Fibroblast of skin of left quadriceps (primary cell): ENCODE results near the gene LPO.

ENCODE experiments used
- DNase-seq, 2 experiments: peaks; one replicate each; pipeline ENCODE4 v3.0.0-alpha.2; 2013; ENCODE audit warnings: low read depth in 2 of 2

The LPO gene

DNA sequence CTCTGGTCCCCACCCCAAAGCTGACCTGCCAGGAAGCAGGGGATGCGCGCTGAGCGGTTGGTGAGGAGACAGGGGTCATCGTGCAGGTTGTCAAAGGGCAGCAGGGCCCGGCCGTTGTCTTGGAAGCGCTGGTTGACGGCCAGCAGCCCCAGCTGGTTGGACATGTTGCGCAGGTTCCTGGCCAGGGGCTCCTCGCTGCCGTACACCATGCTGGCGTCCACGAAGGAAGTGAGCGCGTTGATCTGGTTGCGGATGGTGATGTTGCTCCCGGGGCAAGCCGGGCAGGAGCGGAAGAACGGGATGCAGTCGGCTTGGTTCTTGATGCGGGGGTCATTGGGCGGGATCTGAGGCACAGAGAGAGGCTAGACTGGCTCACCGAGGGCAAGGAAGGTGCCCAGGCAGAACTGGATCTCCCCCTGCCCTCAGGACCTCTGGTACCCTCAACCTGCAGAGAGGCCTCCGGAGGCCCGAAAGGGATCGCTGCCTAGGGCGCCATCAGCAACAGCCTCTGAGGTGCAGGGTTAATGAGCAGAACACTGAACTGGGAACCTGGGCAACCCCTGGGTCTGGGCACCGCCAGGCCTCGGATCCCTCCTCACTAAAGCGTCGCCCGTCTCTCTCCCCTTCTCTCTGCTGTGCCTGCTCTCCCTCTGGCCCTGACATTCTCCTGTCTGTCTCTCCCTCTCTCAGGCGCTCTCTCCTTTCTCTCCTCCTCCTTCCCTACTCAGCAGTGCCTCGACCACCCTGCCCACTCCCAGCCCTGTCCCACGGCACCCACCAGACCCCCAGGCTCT, 39.6 kb downstream of the LPO start:
- DNase-seq = no peak

DNA sequence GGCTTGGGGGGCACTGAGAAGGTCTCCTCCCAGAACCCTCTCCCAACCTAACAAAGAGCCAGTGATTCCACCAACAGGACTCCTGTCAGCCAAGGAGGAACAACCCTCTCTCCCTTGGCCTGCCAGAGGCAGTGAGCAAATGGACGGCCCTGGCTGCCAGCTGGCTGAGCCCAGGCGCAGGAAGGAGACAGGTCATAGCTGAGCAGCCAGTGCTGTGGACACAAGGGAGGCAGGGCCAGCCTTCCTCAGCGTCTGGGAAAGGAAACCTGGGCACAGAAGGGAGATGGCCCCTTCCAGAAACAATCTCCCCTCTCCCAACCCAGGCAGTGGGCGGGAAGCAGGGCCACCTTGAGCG, 40.3 kb downstream of the LPO start:
- DNase-seq = no peak

DNA sequence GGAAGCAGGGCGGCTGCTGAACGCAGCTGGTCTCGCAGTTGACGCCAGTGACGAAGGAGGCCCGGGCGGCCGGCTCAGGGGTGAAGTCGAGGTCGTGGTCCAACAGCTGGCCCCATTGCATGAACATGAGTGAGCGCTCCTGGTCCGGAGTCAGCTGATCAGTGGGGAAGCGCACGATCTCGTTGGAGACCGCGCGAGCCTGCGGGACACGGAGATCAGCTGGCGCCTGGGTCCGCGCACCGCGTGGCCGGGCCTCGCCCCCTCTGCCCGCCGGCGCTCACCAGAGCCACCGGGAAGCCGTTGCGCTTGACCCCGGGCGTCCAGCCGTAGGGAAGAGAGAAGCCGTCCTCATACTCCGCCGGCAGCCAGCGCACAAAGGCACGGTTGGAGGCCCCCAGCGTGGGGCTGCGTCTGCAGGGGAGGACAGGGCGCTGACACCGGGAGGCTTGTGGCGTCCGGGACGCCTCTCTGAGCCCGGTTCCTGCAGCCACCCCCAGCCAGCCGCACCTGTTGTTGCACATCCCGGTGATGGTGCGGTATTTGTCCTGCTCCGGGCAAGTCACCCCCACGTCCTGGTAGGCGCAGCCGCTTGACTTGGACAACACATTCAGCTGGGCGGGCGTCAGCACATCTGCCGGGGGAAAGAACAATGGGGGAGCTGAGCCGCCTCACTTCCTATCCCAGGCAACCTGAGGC, 40.8 kb downstream of the LPO start:
- DNase-seq = no peak

DNA sequence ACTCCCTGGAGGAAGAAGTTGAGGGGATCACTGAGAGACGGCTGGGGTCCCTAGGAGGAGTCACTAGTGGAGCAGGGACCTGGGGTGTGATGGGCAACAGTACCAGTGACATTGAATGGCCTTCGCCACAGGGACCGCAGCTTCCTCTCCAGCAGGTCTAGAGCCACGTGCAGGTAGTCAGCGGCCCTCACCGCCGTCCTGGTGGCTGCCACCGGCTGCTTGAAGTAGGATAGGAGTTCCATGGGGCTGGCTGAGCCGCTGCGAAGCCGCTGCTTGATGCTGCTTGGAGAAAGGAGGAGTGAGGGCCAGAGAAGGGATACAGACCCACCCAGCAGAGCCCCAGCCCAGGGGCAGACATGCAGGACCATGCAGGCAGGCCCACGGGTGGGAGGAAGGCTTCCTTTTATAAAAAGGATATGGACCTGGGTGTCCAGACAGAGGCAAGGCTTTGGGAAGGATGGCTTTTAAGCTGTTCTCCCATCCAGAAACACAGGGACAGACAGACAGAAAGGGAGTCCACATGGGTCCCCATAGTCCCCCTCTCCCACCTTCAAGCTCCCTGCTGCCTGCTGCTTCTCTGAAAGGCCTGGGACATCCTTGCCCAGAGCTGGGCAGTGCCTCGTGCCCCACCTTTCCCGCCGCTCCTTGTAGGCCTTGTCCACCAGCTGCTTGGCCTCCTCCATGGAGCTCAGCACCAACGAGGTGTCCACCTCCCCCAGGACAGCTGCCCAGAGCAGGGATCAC, 41.5 kb downstream of the LPO start:
- DNase-seq = no peak

DNA sequence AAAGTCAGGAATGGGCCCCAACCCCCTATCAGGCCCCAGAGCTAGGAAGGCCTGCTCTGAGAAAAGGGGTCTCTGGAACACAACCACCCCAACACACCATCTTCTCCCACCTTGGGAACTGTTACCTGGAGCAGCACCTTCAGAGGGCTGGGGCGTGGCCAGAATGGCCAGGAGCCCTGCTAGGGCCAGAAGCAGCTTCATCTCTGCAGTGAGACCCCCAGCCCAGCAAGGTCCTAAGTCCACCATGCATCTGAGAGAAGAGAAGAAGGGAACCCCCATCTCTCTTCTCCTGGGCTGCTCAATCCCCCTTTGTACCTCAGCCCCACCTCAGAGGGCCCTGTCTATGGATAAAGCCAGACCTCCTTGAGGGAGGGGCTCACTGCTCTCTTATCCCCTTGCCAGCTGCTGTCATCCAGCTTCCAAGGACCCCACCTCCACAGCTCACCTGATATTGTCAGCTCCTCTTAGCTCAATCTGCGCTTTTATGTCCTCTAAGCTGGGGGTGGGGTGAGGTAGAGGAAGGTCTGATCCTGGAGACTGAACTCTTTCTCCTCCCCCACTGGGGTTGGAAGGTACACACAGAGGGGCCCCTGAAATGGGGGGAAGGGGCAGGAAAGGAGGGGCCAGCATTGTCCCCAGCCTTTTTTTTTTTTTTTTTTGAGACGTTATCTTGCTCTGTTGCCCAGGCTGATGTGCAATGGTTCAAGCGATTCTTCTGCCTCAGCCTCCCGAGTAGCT, 42.3 kb downstream of the LPO start, which contains the start of gene MPO:
Gene MPO, minus strand, starts transcription at position 456 of the 738 bp plus-strand sequence. Its CDS starts 177 bp downstream, at position 279.
- no peak for DNase-seq

DNA sequence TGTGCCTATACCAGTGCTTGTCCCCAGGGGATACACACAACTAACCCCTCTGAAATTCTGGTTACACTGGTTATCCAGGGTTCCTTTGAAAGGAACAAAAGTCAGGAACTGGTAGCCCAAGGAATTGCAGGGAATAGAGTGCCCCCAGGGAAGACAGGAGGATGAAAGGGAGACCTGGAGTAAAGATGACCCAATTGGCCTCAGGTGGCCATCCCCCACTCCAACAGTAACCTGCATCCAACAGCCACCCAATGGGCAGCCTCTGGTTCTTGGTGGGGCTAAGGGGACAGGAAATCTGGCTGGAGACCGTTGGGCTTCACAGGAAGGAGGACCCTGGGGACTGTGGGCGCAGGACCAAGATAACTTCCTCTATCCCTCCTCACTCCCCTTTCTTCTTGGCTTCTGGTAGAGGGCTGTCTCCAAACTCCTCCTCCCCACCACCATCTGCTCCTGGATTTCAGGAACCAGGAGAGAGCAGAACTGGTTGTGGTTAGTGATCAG, 43.2 kb downstream of the LPO start:
- no peak for DNase-seq

DNA sequence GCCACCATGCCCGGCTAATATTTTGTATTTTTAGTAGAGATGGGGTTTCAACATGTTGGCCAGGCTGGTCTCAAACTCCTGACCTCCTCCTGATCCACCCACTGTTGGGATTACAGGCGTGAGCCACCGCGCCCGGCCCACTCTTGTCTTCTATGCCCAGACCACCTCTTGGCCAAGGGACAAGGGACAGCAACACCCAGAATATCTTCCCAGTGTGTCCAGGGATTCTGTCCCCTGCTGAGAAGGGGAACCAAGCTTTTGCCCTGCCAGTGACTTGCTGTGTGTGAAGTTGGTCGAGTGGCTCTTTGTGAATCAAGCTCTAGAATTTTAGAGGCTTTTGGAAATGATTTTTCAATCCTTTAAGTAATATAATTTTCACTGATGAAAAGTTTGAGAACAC, 44.1 kb downstream of the LPO start:
- no peak for DNase-seq

DNA sequence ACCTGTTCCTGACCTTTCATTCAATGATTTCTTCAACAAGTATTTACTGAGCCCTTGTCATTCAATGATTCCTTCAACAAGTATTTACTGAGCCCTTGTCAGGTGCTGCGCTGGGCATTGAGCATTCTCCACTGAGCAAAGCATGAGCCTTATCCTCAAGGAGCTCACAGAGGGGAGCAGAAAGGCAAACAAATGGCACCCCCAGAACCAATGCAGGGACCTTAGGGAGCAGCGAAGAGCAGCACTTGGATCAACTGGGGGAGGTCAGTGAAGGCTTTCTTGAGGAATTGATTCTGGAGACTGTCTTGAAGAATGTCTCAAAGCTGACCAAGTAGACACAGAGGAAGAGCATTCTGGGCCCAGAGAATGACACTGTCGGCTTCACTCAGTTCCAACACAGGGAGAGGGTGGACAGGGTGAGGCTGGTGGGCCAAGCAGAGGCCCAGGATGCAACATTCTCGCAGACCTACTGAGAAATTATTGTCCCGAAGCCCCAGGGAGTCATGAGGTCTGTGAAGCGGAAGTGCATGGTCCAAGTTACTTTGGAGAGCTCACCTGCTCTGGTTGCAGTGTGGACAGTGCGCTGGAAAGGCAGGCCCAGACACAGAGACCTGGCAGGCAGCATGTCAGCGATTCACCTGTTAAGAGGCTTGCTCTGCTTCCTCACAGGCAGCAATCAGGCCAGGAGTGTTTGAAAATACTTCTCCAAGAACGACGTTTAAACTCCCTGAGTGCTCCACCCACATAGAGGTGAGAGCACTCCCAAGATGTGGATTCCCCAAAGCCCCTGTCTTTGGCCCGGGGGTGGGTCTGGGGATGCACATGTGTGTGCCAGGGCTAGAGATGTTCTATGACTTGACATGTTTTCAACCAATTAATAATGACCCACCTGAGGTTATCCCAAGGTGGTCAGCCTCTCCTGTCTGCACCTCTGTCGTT, 45.6 kb downstream of the LPO start:
- no peak for DNase-seq

DNA sequence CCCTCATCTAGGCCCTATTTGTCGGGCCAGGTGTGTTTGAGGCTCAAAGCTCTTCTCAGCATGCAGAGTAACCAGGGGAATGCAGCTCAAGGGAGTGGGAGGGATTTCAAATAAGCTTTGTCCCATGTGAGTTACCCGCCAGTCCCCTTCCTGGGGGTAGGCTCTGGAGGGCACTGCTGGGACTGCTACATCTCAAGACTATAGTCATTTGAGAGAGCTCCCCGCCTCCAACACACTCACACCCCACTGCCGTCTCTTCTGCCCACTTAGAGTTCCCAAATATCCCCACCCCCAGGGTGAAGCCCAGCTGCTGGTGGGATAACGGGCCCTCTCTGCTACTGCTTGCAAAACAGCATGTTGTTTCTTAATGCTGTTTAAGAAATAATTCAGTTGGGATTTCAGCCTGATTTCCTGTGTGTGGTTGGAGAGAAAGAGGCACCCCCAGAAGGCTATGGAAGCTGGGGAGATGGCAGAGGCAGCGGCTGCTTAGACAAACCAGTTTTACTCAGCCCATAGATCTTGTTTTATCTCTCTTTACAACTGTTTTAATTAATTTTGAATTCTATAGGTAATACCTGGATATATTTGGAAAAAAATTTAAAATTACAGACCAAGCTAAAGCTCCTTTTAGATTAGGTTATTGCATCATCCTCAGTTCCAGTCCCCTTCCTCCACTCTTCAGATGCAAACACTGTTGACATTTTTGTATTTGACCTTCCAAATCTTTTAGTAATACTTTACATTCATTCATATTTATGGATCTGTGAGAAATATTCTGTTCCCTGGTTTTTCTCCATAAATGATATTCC, 46.4 kb downstream of the LPO start:
- DNase-seq = no peak

DNA sequence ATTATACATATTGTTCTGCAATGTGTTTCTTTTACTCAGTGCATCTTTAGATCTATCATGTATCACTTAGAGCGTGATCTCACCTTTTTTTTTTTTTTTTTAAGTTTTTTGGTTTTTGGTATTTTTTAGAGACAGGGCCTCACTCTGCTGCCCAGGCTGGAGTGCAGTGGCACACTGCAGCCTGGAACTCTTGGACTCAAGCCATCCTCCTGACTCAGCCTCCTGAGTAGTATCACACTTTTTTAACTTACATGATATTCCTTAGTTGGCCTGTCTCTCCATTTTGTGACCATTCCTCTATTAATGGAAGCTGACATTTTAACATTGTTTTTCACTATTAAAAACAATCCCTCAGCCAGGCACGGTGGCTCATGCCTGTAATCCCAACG, 47.0 kb downstream of the LPO start:
- no peak for DNase-seq

DNA sequence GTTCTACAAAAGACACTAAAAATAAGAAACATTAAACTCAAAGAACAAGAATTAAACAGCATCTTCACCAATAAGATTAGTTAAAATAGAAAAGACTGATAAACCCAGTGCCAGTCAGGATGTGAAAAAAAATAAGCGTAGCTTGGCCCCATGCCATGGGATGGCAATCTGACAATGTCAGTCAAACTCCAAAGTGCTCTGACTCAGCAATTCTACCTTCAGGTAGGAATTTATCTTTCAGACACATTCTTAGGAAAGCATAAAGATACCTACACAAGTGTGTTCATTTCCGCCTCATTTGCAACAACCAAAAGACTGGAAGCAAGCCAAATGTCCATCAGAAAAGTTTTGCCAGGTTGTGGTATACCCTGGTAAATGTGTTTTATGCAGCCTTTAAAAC, 51.5 kb downstream of the LPO start:
- DNase-seq = no peak

DNA sequence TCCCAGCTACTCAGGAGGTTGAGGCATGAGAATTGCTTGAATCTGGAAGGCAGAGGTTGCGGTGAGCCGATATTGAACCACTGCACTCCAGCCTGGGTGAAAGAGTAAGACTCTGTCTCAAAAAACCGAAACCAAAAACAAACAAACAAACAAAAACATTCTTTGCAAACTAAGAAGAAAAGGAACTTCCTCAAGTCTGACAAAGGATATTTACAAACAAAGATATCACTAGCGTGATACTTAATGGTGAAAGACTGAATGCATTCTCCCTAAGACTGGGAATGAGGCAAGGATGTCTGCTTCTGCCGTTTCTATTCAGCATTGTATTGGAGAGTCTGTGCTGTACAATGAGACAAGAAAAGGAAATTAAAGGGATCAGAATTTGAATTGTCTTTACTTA, 52.9 kb downstream of the LPO start:
- no peak for DNase-seq

DNA sequence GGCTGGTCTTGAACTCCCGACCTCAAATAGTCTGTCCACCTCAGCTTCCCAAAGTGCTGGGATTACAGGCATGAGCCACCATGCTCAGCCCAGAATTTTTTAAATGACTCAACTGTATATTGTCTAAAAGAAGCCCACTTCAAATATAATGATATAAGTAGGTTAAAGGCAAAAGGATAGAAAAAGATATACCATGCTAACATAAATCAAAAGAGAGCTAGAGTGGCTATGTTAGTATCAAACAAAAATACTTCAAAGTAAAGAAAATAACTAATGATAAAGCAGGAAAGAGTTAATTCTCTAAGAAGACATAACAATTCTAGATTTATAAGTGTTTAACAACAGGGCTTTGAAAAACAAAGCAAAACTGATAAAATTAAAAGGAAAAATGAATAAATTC, 55.6 kb downstream of the LPO start:
- DNase-seq = no peak

DNA sequence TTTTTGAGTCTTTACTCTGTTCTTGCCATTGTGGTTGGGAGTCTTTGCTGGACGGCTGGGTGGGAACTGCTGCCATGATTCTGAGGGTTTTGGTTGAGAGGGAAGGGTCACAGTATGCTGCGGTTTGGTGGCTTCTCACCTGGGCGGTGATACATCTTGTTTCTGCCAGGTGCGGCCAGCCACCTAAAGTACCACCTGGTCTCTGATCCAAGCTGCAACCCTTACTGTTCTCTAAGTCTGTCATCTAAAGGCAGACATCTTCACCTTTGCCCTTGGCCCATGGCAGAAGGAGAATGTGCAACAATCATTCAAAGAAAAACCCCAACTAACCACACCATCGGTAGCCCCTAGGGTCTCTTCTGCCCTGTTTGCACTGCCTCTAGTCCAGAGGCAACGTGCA, 62.0 kb downstream of the LPO start:
- no peak for DNase-seq

DNA sequence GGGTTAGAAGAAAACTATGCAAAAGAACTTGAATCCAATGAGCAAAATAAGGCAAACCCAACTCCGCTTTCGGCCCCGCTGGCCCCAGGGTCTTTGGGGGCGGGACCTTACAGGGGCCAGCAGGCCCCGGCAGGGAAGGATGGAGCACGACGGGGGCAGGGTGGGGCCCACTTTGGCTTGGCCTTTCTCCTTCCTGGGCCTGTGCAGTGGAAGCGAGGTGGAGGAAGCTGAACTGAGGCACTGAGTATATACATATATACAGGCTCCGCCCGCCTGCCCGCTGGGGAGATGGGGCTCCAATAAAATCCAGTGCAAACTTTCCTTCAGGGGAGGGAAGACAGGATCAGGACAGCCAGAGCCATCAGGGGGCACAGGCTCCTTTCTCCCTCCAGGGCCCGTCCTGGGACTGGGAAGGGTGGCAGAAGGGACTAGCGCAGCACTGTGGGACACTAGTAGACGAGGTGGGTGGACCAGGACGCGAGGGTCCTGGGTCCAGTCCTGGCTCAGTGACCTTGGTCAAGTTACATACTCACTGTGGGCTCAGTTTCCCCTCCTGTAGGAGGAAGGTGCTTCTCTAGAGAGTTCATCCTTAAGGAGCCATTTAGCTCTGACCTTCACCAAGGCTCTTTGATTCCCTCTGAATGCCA, 63.2 kb downstream of the LPO start:
- DNase-seq = no peak

DNA sequence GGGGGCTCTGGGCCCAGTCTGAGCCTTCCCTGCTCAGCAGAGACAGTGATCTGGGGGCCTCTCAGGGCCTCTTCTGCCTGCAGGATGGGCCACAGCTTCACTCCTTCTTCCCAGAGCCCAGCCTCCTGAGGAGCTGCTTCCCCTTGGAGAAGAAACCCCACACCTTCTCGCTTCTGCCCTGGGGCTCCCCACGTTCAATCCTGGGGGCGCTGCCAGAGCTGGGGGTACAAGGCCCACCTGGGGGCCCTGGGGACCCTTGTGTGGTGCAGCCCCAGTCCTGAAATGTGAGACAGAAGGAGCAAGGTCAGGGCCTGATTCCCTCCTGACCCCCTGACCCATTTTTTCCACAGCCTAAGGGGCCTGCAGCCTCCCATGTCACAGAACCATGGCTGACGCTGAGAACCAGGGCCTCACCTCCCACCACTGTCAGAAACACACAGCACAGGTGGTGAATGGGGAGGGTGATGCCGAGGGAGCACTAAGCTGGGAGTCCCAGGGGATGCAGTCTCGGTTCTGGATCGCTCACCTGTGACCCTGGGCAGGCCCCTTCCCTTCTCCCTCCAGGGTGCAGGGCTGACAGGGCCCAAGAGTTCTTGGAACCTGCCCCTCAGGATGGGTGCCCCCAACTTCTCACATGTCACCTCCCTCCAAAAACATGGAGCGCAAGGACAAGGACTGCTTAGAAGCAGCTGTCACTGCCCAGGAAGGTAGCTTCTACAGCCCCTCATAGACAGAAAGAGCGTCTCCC, 64.0 kb downstream of the LPO start:
- no peak for DNase-seq

DNA sequence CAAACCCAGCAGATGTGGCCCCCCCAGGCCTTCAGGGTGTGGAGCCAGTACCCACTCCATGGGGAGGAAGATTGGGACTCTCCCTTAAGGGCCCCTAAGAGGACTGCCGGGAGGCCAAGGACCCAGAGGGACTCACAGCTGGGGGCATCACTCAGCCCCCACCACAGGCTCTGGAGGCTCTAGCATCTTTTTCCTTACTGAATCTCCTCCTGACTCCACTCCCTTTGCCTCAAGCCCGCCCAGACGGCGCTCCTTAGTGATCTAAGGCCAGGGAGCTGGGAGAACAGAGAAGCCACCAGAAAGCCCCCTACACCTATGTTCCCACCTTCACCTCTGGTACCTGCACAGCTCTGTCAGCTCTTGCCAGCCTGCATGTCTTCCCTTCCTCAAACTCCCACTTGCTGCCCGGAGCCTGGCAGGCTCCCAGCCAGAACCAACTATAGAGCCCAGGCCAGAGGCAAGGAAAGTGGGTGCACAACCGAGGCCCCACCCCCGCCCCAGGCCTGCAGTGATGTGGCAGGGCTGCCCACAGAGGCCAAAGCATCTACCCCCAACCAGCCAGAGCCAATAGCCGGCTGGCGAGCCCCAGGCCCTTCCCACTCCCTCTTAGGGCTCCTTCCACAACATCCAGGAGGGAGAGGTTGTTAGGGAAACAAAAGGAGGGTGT, 64.7 kb downstream of the LPO start:
- no peak for DNase-seq
